ENCODE data around the gene DSCAM. TPM values are rescaled to one million over a fixed set of nuclear protein-coding genes. Genes with fewer than 3 reads are reported as not detected.

The DSCAM gene
- total RNA-seq, 4 donors from 2014 or later, result under 0.01 to 0.44 TPM; not detected in 2

GRCh38 chr21:40754466-40754865, 92.5 kb downstream of the DSCAM start:
- Histone ChIP-seq H3K4me1 (no peaks in the 10 kb centered on the region), H3K9me3 (peaks cover 0 to 3% (median 0%) of the 10 kb centered on the region in 4 donors), H3K4me3 (no peak overlapping the region), H3K27me3 (no peaks in the 10 kb centered on the region), H3K27ac (no peak overlapping the region), H3K36me3 (no peaks in the 10 kb centered on the region)
- TF ChIP-seq POLR2A (IDR thresholded peaks at IDR 0.05) (no peak), EP300 (IDR thresholded peaks at IDR 0.05) (no peak), CTCF (IDR thresholded peaks at IDR 0.05) (no peak)
- WGBS, 2 donors, result 72 to 78% methylated on average over 5 of the region's 5 CpGs
- DNase-seq (ENCODE audit: low spot score in 2 of 2), result no peak

- Histone ChIP-seq H3K4me3 (no peak overlapping the region), H3K36me3 (no peaks in the 10 kb centered on the region), H3K27ac (no peak overlapping the region), H3K27me3 (no peaks in the 10 kb centered on the region), H3K9me3 (no peaks in the 10 kb centered on the region), H3K4me1 (no peaks in the 10 kb centered on the region)
- TF ChIP-seq CTCF (IDR thresholded peaks at IDR 0.05) (no peak), EP300 (IDR thresholded peaks at IDR 0.05) (no peak), POLR2A (IDR thresholded peaks at IDR 0.05) (no peak)
- 89 to 93% methylated on average over 8 of the region's 8 CpGs for WGBS, 2 donors
- DNase-seq (ENCODE audit: low spot score in 2 of 2), result no peak
These were observed 93.2 kb downstream of the DSCAM start for GRCh38 chr21:40753756-40754155.

- TF ChIP-seq EP300 (IDR thresholded peaks at IDR 0.05) (no peak), CTCF (IDR thresholded peaks at IDR 0.05) (no peak), POLR2A (IDR thresholded peaks at IDR 0.05) (no peak)
- Histone ChIP-seq H3K4me1 (no peaks in the 10 kb centered on the region), H3K9me3 (no peaks in the 10 kb centered on the region), H3K27me3 (no peaks in the 10 kb centered on the region), H3K36me3 (no peaks in the 10 kb centered on the region), H3K4me3 (no peak overlapping the region), H3K27ac (no peak overlapping the region)
- WGBS, 2 donors, result 10 to 11% methylated on average over 2 of the region's 2 CpGs
- no peak for DNase-seq (ENCODE audit: low spot score in 2 of 2)
These were observed 94.8 kb downstream of the DSCAM start for GRCh38 chr21:40752125-40752524.

GRCh38 chr21:40751221-40751620, 95.7 kb downstream of the DSCAM start:
- TF ChIP-seq POLR2A (IDR thresholded peaks at IDR 0.05), result no peak
- TF ChIP-seq CTCF (IDR thresholded peaks at IDR 0.05), result no peak
- no peak for TF ChIP-seq EP300 (IDR thresholded peaks at IDR 0.05)
- no peak for DNase-seq (ENCODE audit: low spot score in 2 of 2)
- no peaks in the 10 kb centered on the region for H3K9me3 ChIP-seq
- H3K36me3 ChIP-seq, result no peaks in the 10 kb centered on the region
- H3K4me1 ChIP-seq, result no peaks in the 10 kb centered on the region
- H3K27me3 ChIP-seq, result no peaks in the 10 kb centered on the region
- 76 to 89% methylated on average over 3 of the region's 3 CpGs for WGBS, 2 donors
- H3K27ac ChIP-seq, result no peak overlapping the region
- no peak overlapping the region for H3K4me3 ChIP-seq

GRCh38 chr21:40736145-40736544, 110.8 kb downstream of the DSCAM start:
- Histone ChIP-seq H3K4me1 (no peaks in the 10 kb centered on the region), H3K27ac (no peak overlapping the region), H3K36me3 (no peaks in the 10 kb centered on the region), H3K27me3 (no peaks in the 10 kb centered on the region), H3K4me3 (no peak overlapping the region), H3K9me3 (no peaks in the 10 kb centered on the region)
- 54 to 64% methylated on average over 3 of the region's 3 CpGs for WGBS, 2 donors
- DNase-seq (ENCODE audit: low spot score in 2 of 2), result no peak
- TF ChIP-seq POLR2A (IDR thresholded peaks at IDR 0.05) (no peak), EP300 (IDR thresholded peaks at IDR 0.05) (no peak), CTCF (IDR thresholded peaks at IDR 0.05) (no peak)
